ENCODE results near the gene NCKAP5. TPM values are rescaled to one million over a fixed set of nuclear protein-coding genes. Genes with fewer than 3 reads are reported as not detected.

Gene NCKAP5
- polyA plus RNA-seq, 2 donors, result 2.2 to 3.0 TPM

- no peaks in the 10 kb centered on the region for H3K9me3 ChIP-seq (ENCODE audit: control insufficient read depth in 2 of 2, insufficient read depth in 1 of 2, low read depth in 1 of 2, low read length in 1 of 2)
- no peaks in the 10 kb centered on the region for H3K36me3 ChIP-seq (ENCODE audit: control insufficient read depth in 2 of 2, insufficient read depth in 2 of 2, low read length in 1 of 2)
- H3K27me3 ChIP-seq (ENCODE audit: control insufficient read depth in 1 of 2, insufficient read depth in 2 of 2, low read length in 2 of 2), result no peaks in the 10 kb centered on the region
- H3K4me1 ChIP-seq (ENCODE audit: control insufficient read depth in 2 of 2, insufficient read depth in 2 of 2, low read length in 1 of 2), result no peaks in the 10 kb centered on the region
- 64 to 76% methylated on average over 2 of the region's 2 CpGs for WGBS, 2 donors
- H3K4me3 ChIP-seq (ENCODE audit: low read depth in 1 of 2, low read length in 2 of 2), result no peak overlapping the region
- no peak overlapping the region for H3K27ac ChIP-seq (ENCODE audit: low read depth in 2 of 2, low read length in 1 of 2)
Measured at GRCh38 chr2:133166031-133166430, 402.2 kb downstream of the NCKAP5 start.

GRCh38 chr2:133163111-133163510, 405.2 kb downstream of the NCKAP5 start:
- Histone ChIP-seq H3K4me1 (ENCODE audit: control insufficient read depth in 2 of 2, insufficient read depth in 2 of 2, low read length in 1 of 2) (no peaks in the 10 kb centered on the region), H3K27me3 (ENCODE audit: control insufficient read depth in 1 of 2, insufficient read depth in 2 of 2, low read length in 2 of 2) (no peaks in the 10 kb centered on the region), H3K27ac (ENCODE audit: low read depth in 2 of 2, low read length in 1 of 2) (no peak overlapping the region), H3K9me3 (ENCODE audit: control insufficient read depth in 2 of 2, insufficient read depth in 1 of 2, low read depth in 1 of 2, low read length in 1 of 2) (no peaks in the 10 kb centered on the region), H3K4me3 (ENCODE audit: low read depth in 1 of 2, low read length in 2 of 2) (no peak overlapping the region), H3K36me3 (ENCODE audit: control insufficient read depth in 2 of 2, insufficient read depth in 2 of 2, low read length in 1 of 2) (no peaks in the 10 kb centered on the region)
- 86% methylated on average over 4 of the region's 4 CpGs for WGBS, 2 donors

GRCh38 chr2:133158442-133158841, 409.8 kb downstream of the NCKAP5 start:
- Histone ChIP-seq H3K4me3 (ENCODE audit: low read depth in 1 of 2, low read length in 2 of 2) (no peak overlapping the region), H3K27me3 (ENCODE audit: control insufficient read depth in 1 of 2, insufficient read depth in 2 of 2, low read length in 2 of 2) (no peaks in the 10 kb centered on the region), H3K27ac (ENCODE audit: low read depth in 2 of 2, low read length in 1 of 2) (no peak overlapping the region), H3K4me1 (ENCODE audit: control insufficient read depth in 2 of 2, insufficient read depth in 2 of 2, low read length in 1 of 2) (no peaks in the 10 kb centered on the region), H3K36me3 (ENCODE audit: control insufficient read depth in 2 of 2, insufficient read depth in 2 of 2, low read length in 1 of 2) (no peaks in the 10 kb centered on the region), H3K9me3 (ENCODE audit: control insufficient read depth in 2 of 2, insufficient read depth in 1 of 2, low read depth in 1 of 2, low read length in 1 of 2) (no peaks in the 10 kb centered on the region)

GRCh38 chr2:133158024-133158423, 410.2 kb downstream of the NCKAP5 start:
- Histone ChIP-seq H3K27ac (ENCODE audit: low read depth in 2 of 2, low read length in 1 of 2) (no peak overlapping the region), H3K4me3 (ENCODE audit: low read depth in 1 of 2, low read length in 2 of 2) (no peak overlapping the region), H3K27me3 (ENCODE audit: control insufficient read depth in 1 of 2, insufficient read depth in 2 of 2, low read length in 2 of 2) (no peaks in the 10 kb centered on the region), H3K4me1 (ENCODE audit: control insufficient read depth in 2 of 2, insufficient read depth in 2 of 2, low read length in 1 of 2) (no peaks in the 10 kb centered on the region), H3K36me3 (ENCODE audit: control insufficient read depth in 2 of 2, insufficient read depth in 2 of 2, low read length in 1 of 2) (no peaks in the 10 kb centered on the region), H3K9me3 (ENCODE audit: control insufficient read depth in 2 of 2, insufficient read depth in 1 of 2, low read depth in 1 of 2, low read length in 1 of 2) (no peaks in the 10 kb centered on the region)
- WGBS, 2 donors, result 53 to 78% methylated on average over 1 of the region's 1 CpG

GRCh38 chr2:133157141-133157540, 411.1 kb downstream of the NCKAP5 start:
- H3K9me3 ChIP-seq (ENCODE audit: control insufficient read depth in 2 of 2, insufficient read depth in 1 of 2, low read depth in 1 of 2, low read length in 1 of 2), result no peaks in the 10 kb centered on the region
- no peaks in the 10 kb centered on the region for H3K4me1 ChIP-seq (ENCODE audit: control insufficient read depth in 2 of 2, insufficient read depth in 2 of 2, low read length in 1 of 2)
- no peak overlapping the region for H3K27ac ChIP-seq (ENCODE audit: low read depth in 2 of 2, low read length in 1 of 2)
- 78 to 85% methylated on average over 3 of the region's 3 CpGs for WGBS, 2 donors
- no peaks in the 10 kb centered on the region for H3K27me3 ChIP-seq (ENCODE audit: control insufficient read depth in 1 of 2, insufficient read depth in 2 of 2, low read length in 2 of 2)
- H3K36me3 ChIP-seq (ENCODE audit: control insufficient read depth in 2 of 2, insufficient read depth in 2 of 2, low read length in 1 of 2), result no peaks in the 10 kb centered on the region
- no peak overlapping the region for H3K4me3 ChIP-seq (ENCODE audit: low read depth in 1 of 2, low read length in 2 of 2)

GRCh38 chr2:133152801-133153200, 415.5 kb downstream of the NCKAP5 start:
- no peaks in the 10 kb centered on the region for H3K4me1 ChIP-seq (ENCODE audit: control insufficient read depth in 2 of 2, insufficient read depth in 2 of 2, low read length in 1 of 2)
- H3K27me3 ChIP-seq (ENCODE audit: control insufficient read depth in 1 of 2, insufficient read depth in 2 of 2, low read length in 2 of 2), result no peaks in the 10 kb centered on the region
- H3K36me3 ChIP-seq (ENCODE audit: control insufficient read depth in 2 of 2, insufficient read depth in 2 of 2, low read length in 1 of 2), result no peaks in the 10 kb centered on the region
- no peaks in the 10 kb centered on the region for H3K9me3 ChIP-seq (ENCODE audit: control insufficient read depth in 2 of 2, insufficient read depth in 1 of 2, low read depth in 1 of 2, low read length in 1 of 2)
- no peak overlapping the region for H3K27ac ChIP-seq (ENCODE audit: low read depth in 2 of 2, low read length in 1 of 2)
- no peak overlapping the region for H3K4me3 ChIP-seq (ENCODE audit: low read depth in 1 of 2, low read length in 2 of 2)
- 83 to 90% methylated on average over 1 of the region's 1 CpG for WGBS, 2 donors

- 90 to 97% methylated on average over 2 of the region's 2 CpGs for WGBS, 2 donors
- no peaks in the 10 kb centered on the region for H3K36me3 ChIP-seq (ENCODE audit: control insufficient read depth in 2 of 2, insufficient read depth in 2 of 2, low read length in 1 of 2)
- H3K27me3 ChIP-seq (ENCODE audit: control insufficient read depth in 1 of 2, insufficient read depth in 2 of 2, low read length in 2 of 2), result no peaks in the 10 kb centered on the region
Measured at GRCh38 chr2:133148187-133148586, 420.1 kb downstream of the NCKAP5 start.

GRCh38 chr2:133146893-133147292, 421.4 kb downstream of the NCKAP5 start:
- Histone ChIP-seq H3K27ac (ENCODE audit: low read depth in 2 of 2, low read length in 1 of 2) (no peak overlapping the region), H3K4me1 (ENCODE audit: control insufficient read depth in 2 of 2, insufficient read depth in 2 of 2, low read length in 1 of 2) (no peaks in the 10 kb centered on the region), H3K4me3 (ENCODE audit: low read depth in 1 of 2, low read length in 2 of 2) (no peak overlapping the region), H3K27me3 (ENCODE audit: control insufficient read depth in 1 of 2, insufficient read depth in 2 of 2, low read length in 2 of 2) (no peaks in the 10 kb centered on the region), H3K9me3 (ENCODE audit: control insufficient read depth in 2 of 2, insufficient read depth in 1 of 2, low read depth in 1 of 2, low read length in 1 of 2) (no peaks in the 10 kb centered on the region), H3K36me3 (ENCODE audit: control insufficient read depth in 2 of 2, insufficient read depth in 2 of 2, low read length in 1 of 2) (no peaks in the 10 kb centered on the region)
- 75% methylated on average over 1 of the region's 1 CpG for WGBS, 2 donors

More at GRCh38 chr2:133148187-133148586, 420.1 kb downstream of the NCKAP5 start:
- Histone ChIP-seq H3K27ac (ENCODE audit: low read depth in 2 of 2, low read length in 1 of 2) (no peak overlapping the region), H3K4me3 (ENCODE audit: low read depth in 1 of 2, low read length in 2 of 2) (no peak overlapping the region), H3K4me1 (ENCODE audit: control insufficient read depth in 2 of 2, insufficient read depth in 2 of 2, low read length in 1 of 2) (no peaks in the 10 kb centered on the region), H3K9me3 (ENCODE audit: control insufficient read depth in 2 of 2, insufficient read depth in 1 of 2, low read depth in 1 of 2, low read length in 1 of 2) (no peaks in the 10 kb centered on the region)

GRCh38 chr2:133143645-133144044, 424.6 kb downstream of the NCKAP5 start:
- no peaks in the 10 kb centered on the region for H3K4me1 ChIP-seq (ENCODE audit: control insufficient read depth in 2 of 2, insufficient read depth in 2 of 2, low read length in 1 of 2)
- H3K27ac ChIP-seq (ENCODE audit: low read depth in 2 of 2, low read length in 1 of 2), result no peak overlapping the region
- no peak overlapping the region for H3K4me3 ChIP-seq (ENCODE audit: low read depth in 1 of 2, low read length in 2 of 2)
- 67 to 90% methylated on average over 1 of the region's 1 CpG for WGBS, 2 donors
- no peaks in the 10 kb centered on the region for H3K27me3 ChIP-seq (ENCODE audit: control insufficient read depth in 1 of 2, insufficient read depth in 2 of 2, low read length in 2 of 2)
- no peaks in the 10 kb centered on the region for H3K9me3 ChIP-seq (ENCODE audit: control insufficient read depth in 2 of 2, insufficient read depth in 1 of 2, low read depth in 1 of 2, low read length in 1 of 2)
- no peaks in the 10 kb centered on the region for H3K36me3 ChIP-seq (ENCODE audit: control insufficient read depth in 2 of 2, insufficient read depth in 2 of 2, low read length in 1 of 2)

GRCh38 chr2:133142087-133142486, 426.2 kb downstream of the NCKAP5 start:
- Histone ChIP-seq H3K4me3 (ENCODE audit: low read depth in 1 of 2, low read length in 2 of 2) (no peak overlapping the region), H3K27me3 (ENCODE audit: control insufficient read depth in 1 of 2, insufficient read depth in 2 of 2, low read length in 2 of 2) (no peaks in the 10 kb centered on the region), H3K4me1 (ENCODE audit: control insufficient read depth in 2 of 2, insufficient read depth in 2 of 2, low read length in 1 of 2) (no peaks in the 10 kb centered on the region), H3K9me3 (ENCODE audit: control insufficient read depth in 2 of 2, insufficient read depth in 1 of 2, low read depth in 1 of 2, low read length in 1 of 2) (no peaks in the 10 kb centered on the region), H3K36me3 (ENCODE audit: control insufficient read depth in 2 of 2, insufficient read depth in 2 of 2, low read length in 1 of 2) (no peaks in the 10 kb centered on the region), H3K27ac (ENCODE audit: low read depth in 2 of 2, low read length in 1 of 2) (no peak overlapping the region)
- WGBS, 2 donors, result 87 to 89% methylated on average over 3 of the region's 3 CpGs

Data from esophagus (tissue), 2 donors.